HL-60 (cell line): ENCODE measurements around the gene AKAP6.

Experiments
- DNase-seq, 2 experiments: peaks; one replicate each; pipeline ENCODE4 v3.0.0-alpha.2; 2010 to 2020; ENCODE audit warnings: low read depth in 1 of 2, low spot score in 1 of 2
- H3K27ac ChIP-seq: fragments of 250-450 bp; sonication (Bioruptor Pico); replicated peaks from 2 replicates; pipeline ENCODE4 v1.5.1; 2020; ENCODE audit warnings: mild to moderate bottlenecking, moderate library complexity
- H3K27me3 ChIP-seq: fragments of 250-450 bp; sonication (Bioruptor Pico); 2 replicates; pipeline ENCODE4 v1.5.1; 2021; ENCODE audit warnings: mild to moderate bottlenecking, moderate library complexity; ENCODE audit not compliant: insufficient read depth, poor library complexity, severe bottlenecking
- H3K4me3 ChIP-seq: replicated peaks from 2 replicates; pipeline ENCODE4 v1.5.1; 2011; ENCODE audit warnings: mild to moderate bottlenecking, control low read depth, low read length; ENCODE audit not compliant: insufficient read depth
- CTCF ChIP-seq: IDR thresholded peaks from one replicate; pipeline ENCODE4 v1.5.1; 2011; ENCODE audit warnings: low read length, control low read depth, inconsistent platforms; ENCODE audit not compliant: insufficient read depth
- GABPA ChIP-seq: IDR thresholded peaks from 2 replicates; pipeline ENCODE4 v1.6.1; 2012; ENCODE audit warnings: low read depth
- POLR2AphosphoS5 ChIP-seq: IDR thresholded peaks from 2 replicates; pipeline ENCODE4 v1.6.1; 2012; ENCODE audit warnings: low read depth
- REST ChIP-seq: IDR thresholded peaks from 2 replicates; pipeline ENCODE4 v1.6.1; 2012; ENCODE audit warnings: low read depth; ENCODE audit not compliant: insufficient replicate concordance
- SPI1 ChIP-seq: IDR thresholded peaks from 2 replicates; pipeline ENCODE4 v1.6.1; 2012; ENCODE audit warnings: low read depth, mild to moderate bottlenecking, borderline replicate concordance

The AKAP6 gene

DNA sequence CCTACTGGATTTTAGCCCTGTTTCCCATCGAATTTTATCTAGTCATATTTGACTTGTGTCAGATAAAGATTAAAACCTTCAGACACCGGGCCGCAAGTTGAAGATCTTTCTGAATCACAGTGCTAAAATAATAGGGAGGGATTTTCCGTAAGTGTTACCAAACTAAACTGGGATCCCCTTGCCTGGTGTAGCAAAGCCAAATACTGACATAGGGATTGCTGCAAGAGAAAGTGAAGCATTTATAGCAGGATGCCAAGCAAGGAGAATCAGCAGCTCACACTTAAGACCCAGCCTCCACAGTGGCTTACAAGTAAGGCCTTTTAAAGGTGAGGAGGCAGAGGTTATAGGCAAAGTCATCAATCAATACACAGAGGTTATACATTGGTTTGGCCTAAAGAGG is 147.4 kb downstream of the AKAP6 start:
- DNase-seq, result no peak
- Histone ChIP-seq H3K27me3 (no peaks in the 10 kb centered on the region), H3K4me3 (no peak overlapping the region), H3K27ac (no peak overlapping the region)
- TF ChIP-seq CTCF (no peak), POLR2AphosphoS5 (no peak), REST (no peak), GABPA (no peak), SPI1 (no peak)

- Histone ChIP-seq H3K27ac (no peak overlapping the region), H3K4me3 (no peak overlapping the region), H3K27me3 (no peaks in the 10 kb centered on the region)
- TF ChIP-seq POLR2AphosphoS5 (no peak), SPI1 (no peak), CTCF (no peak), GABPA (no peak), REST (no peak)
- no peak for DNase-seq
These were observed 148.3 kb downstream of the AKAP6 start for GRCh38 chr14:32477396-32477795.

- no peak for TF ChIP-seq POLR2AphosphoS5
- TF ChIP-seq GABPA, result no peak
- TF ChIP-seq CTCF, result no peak
- no peak for TF ChIP-seq REST
- TF ChIP-seq SPI1, result no peak
- no peak for DNase-seq
- Histone ChIP-seq H3K27ac (no peak overlapping the region), H3K27me3 (no peaks in the 10 kb centered on the region), H3K4me3 (no peak overlapping the region)
These were observed 149.0 kb downstream of the AKAP6 start for GRCh38 chr14:32478050-32478449.
